Smooth muscle cell of bladder (primary cell): Measurements from ENCODE around the gene DNAH11. TPM values are rescaled to one million over a fixed set of nuclear protein-coding genes. Genes with fewer than 3 reads are reported as not detected.

Source experiments
- total RNA-seq: library from RNA; depleted of rRNA; stranded (reverse); fragments of >200 nt; gene quantifications from 2 replicates; pipeline ENCODE4 v1.2.3, GENCODE V29; 2014

DNAH11 gene
- 0.28 and 0.46 TPM in 2 replicates for total RNA-seq

GRCh38 chr7:21542891-21543527, at the start of gene DNAH11:
TSS of gene DNAH11 (plus strand) at chr7:21543039. CDS start at chr7:21543246, 207 bp downstream.

GRCh38 chr7:21945454-21946221, 402.8 kb downstream of the DNAH11 start, which contains the start of gene CDCA7L:
TSS of gene CDCA7L (minus strand) at chr7:21945899. CDS start at chr7:21945804, 95 bp downstream.

Other genes starting within 250 kb of the DNAH11 start
- 4.0 and 4.9 TPM in 2 replicates for gene SP4, start 115.0 kb upstream of the DNAH11 start, total RNA-seq